ENCODE data around the gene PPP3CB.

GRCh38 chr10:73537288-73537687, 41.5 kb upstream of the PPP3CB start:
- TF ChIP-seq CTCF (conservative IDR thresholded peaks at IDR 0.05; ENCODE audit: low read depth, low read length) (no peak), EZH2 (IDR thresholded peaks at IDR 0.05; ENCODE audit: low read length, unreplicated experiment) (no peak), EZH2phosphoT487 (IDR thresholded peaks at IDR 0.05; ENCODE audit: borderline replicate concordance, low read length) (no peak)
